ENCODE measurements around the gene LSM3.

- TF ChIP-seq CTCF (IDR thresholded peaks at IDR 0.05; ENCODE audit: insufficient read depth, low read depth, low read length) (no peak), EZH2 (IDR thresholded peaks at IDR 0.05; ENCODE audit: insufficient read depth, low read length) (no peak)
Measured at GRCh38 chr3:14138109-14138877, 40.3 kb upstream of the LSM3 start.

Data from astrocyte (in vitro differentiated cells and primary cell).